Adipocyte (in vitro differentiated cells): ENCODE measurements around the gene DUS2.
"Not testable (repeated sequence)": the region's sequence is repeated elsewhere in the genome, so short reads cannot be mapped to it uniquely, and the experiment has no call there.

Source experiments
- DNase-seq: peaks from one replicate; pipeline ENCODE4 v3.0.0-alpha.2; 2015; ENCODE audit warnings: low read depth
- H3K27me3 ChIP-seq: replicated peaks from 2 replicates; pipeline ENCODE4 v1.7.0; 2013; ENCODE audit warnings: mild to moderate bottlenecking, low read length, moderate library complexity; ENCODE audit not compliant: control insufficient read depth, insufficient read depth
- H3K36me3 ChIP-seq: 2 replicates; pipeline ENCODE4 v1.7.0; 2013; ENCODE audit warnings: low read length, mild to moderate bottlenecking, moderate library complexity; ENCODE audit not compliant: control insufficient read depth, insufficient read depth, severe bottlenecking
- H3K4me1 ChIP-seq: 2 replicates; pipeline ENCODE4 v1.7.0; 2013; ENCODE audit warnings: mild to moderate bottlenecking, low read length, moderate library complexity; ENCODE audit not compliant: control insufficient read depth, insufficient read depth
- H3K4me3 ChIP-seq: 2 replicates; pipeline ENCODE4 v1.7.0; 2013; ENCODE audit warnings: mild to moderate bottlenecking, low read length, moderate library complexity
- H3K9ac ChIP-seq: 2 replicates; pipeline ENCODE4 v1.7.0; 2013; ENCODE audit warnings: mild to moderate bottlenecking, low read length, moderate library complexity
- H3K9me3 ChIP-seq: 2 replicates; pipeline ENCODE4 v1.7.0; 2013; ENCODE audit warnings: mild to moderate bottlenecking, low read length, moderate library complexity; ENCODE audit not compliant: control insufficient read depth

The DUS2 gene

DNA sequence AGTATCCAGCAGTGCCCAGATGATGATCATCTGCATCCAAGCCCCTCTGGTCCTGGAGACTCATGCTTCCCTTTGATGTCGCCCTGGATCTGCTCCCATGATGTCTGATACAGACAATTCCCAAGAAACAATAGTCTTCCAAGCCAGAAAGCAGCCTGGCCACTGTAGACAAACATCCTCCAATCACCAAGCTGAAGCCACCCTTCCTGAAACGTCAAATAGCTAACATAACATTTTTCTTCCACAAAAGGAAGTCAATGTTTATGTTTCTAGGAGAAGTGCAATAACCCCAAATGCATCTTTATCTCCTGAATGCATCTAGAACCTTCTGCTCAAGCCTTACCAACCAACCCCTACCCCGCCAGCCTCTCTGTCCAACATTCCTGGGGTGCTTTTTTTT is 22.6 kb upstream of the DUS2 start:
- H3K4me3 ChIP-seq, result no peak overlapping the region
- no peaks in the 10 kb centered on the region for H3K27me3 ChIP-seq
- DNase-seq, result no peak

DNA sequence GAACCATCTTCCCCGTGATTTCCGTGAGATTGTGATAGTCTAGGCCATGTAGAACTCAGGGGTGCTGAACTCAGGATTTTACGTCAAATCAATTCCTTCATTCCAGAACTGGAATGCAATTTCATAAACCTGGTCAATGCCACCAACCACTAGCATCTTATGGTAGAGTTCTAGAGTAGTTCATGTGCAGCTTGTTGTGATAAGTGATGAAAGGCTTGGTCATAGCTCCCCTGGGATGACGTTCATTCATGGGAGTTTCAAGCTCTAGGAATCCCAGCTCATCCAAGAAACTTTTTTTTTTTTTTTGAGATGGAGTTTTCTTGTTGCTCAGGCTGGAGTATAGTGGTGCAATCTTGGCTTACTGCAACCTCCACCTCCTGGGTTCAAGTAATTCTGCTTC is 20.1 kb upstream of the DUS2 start:
- no peak overlapping the region for H3K4me3 ChIP-seq
- DNase-seq, result no peak
- H3K4me1 ChIP-seq, result peaks cover 6% of the 10 kb centered on the region
- no peaks in the 10 kb centered on the region for H3K9me3 ChIP-seq
- no peak overlapping the region for H3K9ac ChIP-seq
- no peaks in the 10 kb centered on the region for H3K27me3 ChIP-seq
- no peaks in the 10 kb centered on the region for H3K36me3 ChIP-seq

More for the DNA sequence above, 22.6 kb upstream of the DUS2 start:
- no peaks in the 10 kb centered on the region for H3K4me1 ChIP-seq
- H3K36me3 ChIP-seq, result no peaks in the 10 kb centered on the region
- H3K9ac ChIP-seq, result no peak overlapping the region
- H3K9me3 ChIP-seq, result no peaks in the 10 kb centered on the region

GRCh38 chr16:68005211-68005610 is 17.9 kb upstream of the DUS2 start:
- H3K36me3 ChIP-seq, result no peaks in the 10 kb centered on the region
- H3K9me3 ChIP-seq, result no peaks in the 10 kb centered on the region
- DNase-seq, result no peak
- no peak overlapping the region for H3K4me3 ChIP-seq
- H3K4me1 ChIP-seq, result peaks cover 6% of the 10 kb centered on the region
- no peak overlapping the region for H3K9ac ChIP-seq
- H3K27me3 ChIP-seq, result peaks cover 6% of the 10 kb centered on the region

DNA sequence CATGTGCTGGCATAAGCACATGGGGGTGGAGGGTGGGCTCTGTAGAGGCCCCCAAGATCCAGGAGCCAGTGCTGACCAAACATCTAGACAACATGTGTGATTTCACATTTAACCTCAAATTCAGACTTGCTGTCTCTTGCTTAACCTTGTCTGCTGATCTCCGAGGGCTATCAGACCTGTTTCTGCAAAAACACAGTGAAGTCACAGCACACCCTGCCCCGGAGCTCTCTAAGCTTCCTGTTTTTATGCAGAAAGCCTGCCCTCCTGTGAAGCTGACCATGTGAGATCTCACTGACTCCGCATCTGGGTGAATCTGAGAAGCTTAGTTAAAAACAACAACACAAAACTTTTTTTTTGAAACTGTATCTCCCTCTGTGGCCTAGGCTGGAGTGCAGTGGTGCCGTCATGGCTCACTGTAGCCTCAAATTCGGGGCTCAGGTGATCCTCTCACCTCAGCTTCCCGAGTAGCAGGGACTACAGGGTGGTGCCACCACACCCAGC is 17.2 kb upstream of the DUS2 start:
- Histone ChIP-seq H3K27me3 (peaks cover 11% of the 10 kb centered on the region), H3K4me3 (no peak overlapping the region), H3K9ac (no peak overlapping the region), H3K36me3 (no peaks in the 10 kb centered on the region), H3K9me3 (no peaks in the 10 kb centered on the region), H3K4me1 (peaks cover 6% of the 10 kb centered on the region)
- peak; percentile 8 for DNase-seq

DNA sequence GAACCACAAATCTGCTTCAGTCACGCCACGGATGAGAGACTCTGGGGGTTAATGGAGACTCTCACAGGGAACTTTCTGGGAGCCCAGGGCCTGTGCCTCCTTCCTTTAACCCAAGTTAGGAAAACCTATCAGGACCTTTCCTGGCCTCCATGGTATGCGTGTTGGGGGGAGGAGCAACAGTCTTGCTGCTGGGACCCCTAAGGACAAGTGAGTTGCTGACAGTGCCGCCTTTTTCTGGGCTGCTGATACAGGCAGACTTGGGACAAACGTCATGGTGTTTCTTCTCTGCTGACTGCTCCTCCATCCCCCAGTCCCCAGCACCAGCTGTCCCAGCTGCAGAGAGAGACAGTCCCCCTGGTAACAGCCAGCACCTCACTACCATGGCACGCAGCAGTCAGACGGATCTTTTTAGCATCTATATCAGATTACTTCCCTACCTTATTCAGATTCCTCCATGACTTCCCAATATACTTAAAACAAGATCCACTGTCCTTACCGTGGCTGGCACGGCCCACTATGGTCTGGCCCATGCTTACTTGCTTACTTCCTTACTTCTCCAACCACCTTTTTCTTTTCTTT is 13.8 kb upstream of the DUS2 start:
- no peak for DNase-seq
- Histone ChIP-seq H3K4me3 (no peak overlapping the region), H3K27me3 (peaks cover 23% of the 10 kb centered on the region), H3K36me3 (no peaks in the 10 kb centered on the region), H3K9me3 (no peaks in the 10 kb centered on the region), H3K9ac (no peak overlapping the region), H3K4me1 (peaks cover 6% of the 10 kb centered on the region)

DNA sequence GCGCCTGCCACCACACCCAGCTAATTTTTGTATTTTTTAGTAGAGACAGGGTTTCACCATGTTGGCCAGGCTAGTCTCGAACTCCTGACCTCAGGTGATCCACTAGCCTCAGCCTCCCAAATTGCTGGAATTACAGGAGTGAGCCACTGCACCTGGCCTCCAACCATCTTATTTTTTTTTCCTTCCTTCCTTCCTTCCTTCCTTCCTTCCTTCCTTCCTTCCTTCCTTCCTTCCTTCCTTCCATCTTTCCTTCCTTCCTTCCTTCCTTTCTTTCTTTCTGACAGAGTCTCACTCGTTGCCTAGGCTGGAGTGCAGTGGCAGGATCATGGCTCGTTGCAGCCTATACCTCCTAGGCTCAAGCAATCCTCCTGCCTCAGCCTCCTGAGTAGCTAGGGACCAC is 13.2 kb upstream of the DUS2 start:
- H3K9me3 ChIP-seq, H3K9ac ChIP-seq, H3K36me3 ChIP-seq, DNase-seq, H3K4me1 ChIP-seq, H3K4me3 ChIP-seq: not testable (repeated sequence)
- H3K27me3 ChIP-seq, result peaks cover 23% of the 10 kb centered on the region

GRCh38 chr16:68013440-68013839 is 9.6 kb upstream of the DUS2 start:
- DNase-seq, result no peak
- peaks cover 23% of the 10 kb centered on the region for H3K27me3 ChIP-seq
- no peak overlapping the region for H3K4me3 ChIP-seq

DNA sequence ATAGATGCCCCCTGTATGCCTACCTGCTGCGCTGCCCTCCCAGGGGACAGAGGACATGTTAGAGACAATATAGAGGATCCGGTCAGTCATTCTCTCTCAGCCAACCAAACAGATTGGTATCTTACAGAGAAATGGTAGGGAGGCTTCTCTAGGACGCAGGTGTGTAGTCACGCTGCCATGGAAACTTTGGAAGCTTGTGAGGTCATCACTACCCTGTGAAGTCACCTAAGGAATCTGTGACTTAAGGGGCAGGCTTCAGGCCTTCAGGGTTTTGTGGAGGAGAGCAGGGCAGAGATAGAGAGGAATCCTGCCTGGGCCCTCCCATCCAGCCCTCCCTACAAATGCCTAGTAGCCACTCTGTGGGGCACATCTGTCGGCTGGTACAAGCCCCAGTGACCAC is 7.4 kb upstream of the DUS2 start, which contains the start of gene DPEP2NB:
DPEP2NB (minus strand) TSS at position 231 of the 400 bp plus-strand sequence; CDS start at position 90, 141 bp downstream.
- Histone ChIP-seq H3K36me3 (no peaks in the 10 kb centered on the region), H3K9me3 (no peaks in the 10 kb centered on the region), H3K4me3 (no peak within 1 kb of the TSS), H3K27me3 (peaks cover 14% of the 10 kb centered on the region), H3K9ac (no peak within 1 kb of the TSS), H3K4me1 (no peaks in the 10 kb centered on the region)
- DNase-seq, result no peak

More at GRCh38 chr16:68013440-68013839, 9.6 kb upstream of the DUS2 start:
- no peaks in the 10 kb centered on the region for H3K9me3 ChIP-seq
- H3K4me1 ChIP-seq, result no peaks in the 10 kb centered on the region
- no peak overlapping the region for H3K9ac ChIP-seq
- no peaks in the 10 kb centered on the region for H3K36me3 ChIP-seq

- H3K9me3 ChIP-seq, result no peaks in the 10 kb centered on the region
- H3K4me1 ChIP-seq, result peaks cover 22% of the 10 kb centered on the region
- no peak for DNase-seq
- H3K4me3 ChIP-seq, result no peak overlapping the region
- no peaks in the 10 kb centered on the region for H3K36me3 ChIP-seq
- H3K9ac ChIP-seq, result no peak overlapping the region
- peaks cover under 1% of the 10 kb centered on the region for H3K27me3 ChIP-seq
Measured at GRCh38 chr16:68019167-68019680, 3.9 kb upstream of the DUS2 start.

DNA sequence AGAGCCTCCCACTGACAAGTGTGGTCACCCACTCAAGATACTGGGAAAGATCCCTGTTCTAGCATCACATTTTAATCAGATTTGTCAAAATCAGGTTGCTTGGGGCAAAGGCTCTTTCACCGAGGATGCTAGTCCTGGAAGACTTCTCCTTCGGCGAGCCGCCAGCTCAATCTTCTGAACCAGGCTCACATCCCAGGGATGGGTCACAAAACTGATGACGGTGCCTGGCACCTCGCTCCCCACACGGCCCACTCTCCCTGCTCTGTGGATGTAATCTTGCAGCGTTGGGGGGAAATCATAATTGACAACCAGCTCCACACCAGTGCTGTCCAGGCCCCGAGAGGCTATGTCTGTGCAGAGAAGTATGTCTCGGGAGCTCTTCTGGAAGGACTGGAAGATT is 1.6 kb upstream of the DUS2 start:
- H3K27me3 ChIP-seq, result no peaks in the 10 kb centered on the region
- H3K36me3 ChIP-seq, result no peaks in the 10 kb centered on the region
- no peaks in the 10 kb centered on the region for H3K9me3 ChIP-seq
- no peak for DNase-seq
- H3K4me1 ChIP-seq, result peaks cover 27% of the 10 kb centered on the region
- H3K9ac ChIP-seq, result peak overlapping the region; percentile 98
- H3K4me3 ChIP-seq, result peak overlapping the region; percentile 99

- Histone ChIP-seq H3K36me3 (no peaks in the 10 kb centered on the region), H3K9me3 (no peaks in the 10 kb centered on the region), H3K27me3 (no peaks in the 10 kb centered on the region), H3K4me1 (peaks cover 30% of the 10 kb centered on the region), H3K9ac (peak overlapping the region; percentile 98), H3K4me3 (peak overlapping the region; percentile 99)
- DNase-seq, result no peak
Measured at GRCh38 chr16:68022278-68022727, 781 bp upstream of the DUS2 start.
